Central memory CD4-positive, alpha-beta T cell (primary cell): ENCODE measurements around the gene MBD6.

Experiments used
- DNase-seq: peaks from one replicate; pipeline ENCODE4 v3.0.0; 2022
- total RNA-seq, 3 experiments: gene quantifications; one replicate each; lab custom pipeline; 2026; lab: John Stamatoyannopoulos, UW

Gene MBD6, protein sequence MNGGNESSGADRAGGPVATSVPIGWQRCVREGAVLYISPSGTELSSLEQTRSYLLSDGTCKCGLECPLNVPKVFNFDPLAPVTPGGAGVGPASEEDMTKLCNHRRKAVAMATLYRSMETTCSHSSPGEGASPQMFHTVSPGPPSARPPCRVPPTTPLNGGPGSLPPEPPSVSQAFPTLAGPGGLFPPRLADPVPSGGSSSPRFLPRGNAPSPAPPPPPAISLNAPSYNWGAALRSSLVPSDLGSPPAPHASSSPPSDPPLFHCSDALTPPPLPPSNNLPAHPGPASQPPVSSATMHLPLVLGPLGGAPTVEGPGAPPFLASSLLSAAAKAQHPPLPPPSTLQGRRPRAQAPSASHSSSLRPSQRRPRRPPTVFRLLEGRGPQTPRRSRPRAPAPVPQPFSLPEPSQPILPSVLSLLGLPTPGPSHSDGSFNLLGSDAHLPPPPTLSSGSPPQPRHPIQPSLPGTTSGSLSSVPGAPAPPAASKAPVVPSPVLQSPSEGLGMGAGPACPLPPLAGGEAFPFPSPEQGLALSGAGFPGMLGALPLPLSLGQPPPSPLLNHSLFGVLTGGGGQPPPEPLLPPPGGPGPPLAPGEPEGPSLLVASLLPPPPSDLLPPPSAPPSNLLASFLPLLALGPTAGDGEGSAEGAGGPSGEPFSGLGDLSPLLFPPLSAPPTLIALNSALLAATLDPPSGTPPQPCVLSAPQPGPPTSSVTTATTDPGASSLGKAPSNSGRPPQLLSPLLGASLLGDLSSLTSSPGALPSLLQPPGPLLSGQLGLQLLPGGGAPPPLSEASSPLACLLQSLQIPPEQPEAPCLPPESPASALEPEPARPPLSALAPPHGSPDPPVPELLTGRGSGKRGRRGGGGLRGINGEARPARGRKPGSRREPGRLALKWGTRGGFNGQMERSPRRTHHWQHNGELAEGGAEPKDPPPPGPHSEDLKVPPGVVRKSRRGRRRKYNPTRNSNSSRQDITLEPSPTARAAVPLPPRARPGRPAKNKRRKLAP
- 5.9 to 34.0 (median 10.4) reads per million in 3 experiments for total RNA-seq

GRCh38 chr12:57522011-57522886, at the start of gene MBD6:
Gene MBD6 (plus strand): TSS chr12:57522824. CDS start chr12:57524304, 1,480 bp downstream.
- DNase-seq, result peak; percentile 90

DNA sequence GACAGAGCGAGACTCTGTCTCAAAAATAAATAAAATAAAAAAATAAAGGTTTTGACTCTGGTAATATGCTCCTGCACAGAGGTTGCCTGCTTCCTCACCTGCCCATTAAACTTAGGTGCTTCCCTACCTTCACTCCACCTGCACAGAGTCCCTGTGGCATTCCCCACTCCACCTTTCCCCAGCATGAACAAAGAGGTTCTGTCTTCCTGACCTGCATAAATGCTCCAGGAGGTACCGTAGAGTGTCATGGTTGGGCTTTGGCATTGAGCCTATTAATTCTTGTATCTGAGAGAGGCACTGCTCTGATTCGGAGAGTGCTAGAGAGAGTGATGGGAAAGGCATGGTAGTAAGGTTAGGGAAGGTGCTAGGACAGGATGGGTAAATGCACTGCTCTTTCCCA, 49.2 kb upstream of the MBD6 start:
- no peak for DNase-seq

GRCh38 chr12:57473886-57474285, 48.7 kb upstream of the MBD6 start:
- no peak for DNase-seq

GRCh38 chr12:57474430-57474829, 48.2 kb upstream of the MBD6 start:
- DNase-seq, result no peak

GRCh38 chr12:57474862-57475261, 47.8 kb upstream of the MBD6 start:
- no peak for DNase-seq

GRCh38 chr12:57475271-57476161, 47.1 kb upstream of the MBD6 start:
- DNase-seq, result no peak

DNA sequence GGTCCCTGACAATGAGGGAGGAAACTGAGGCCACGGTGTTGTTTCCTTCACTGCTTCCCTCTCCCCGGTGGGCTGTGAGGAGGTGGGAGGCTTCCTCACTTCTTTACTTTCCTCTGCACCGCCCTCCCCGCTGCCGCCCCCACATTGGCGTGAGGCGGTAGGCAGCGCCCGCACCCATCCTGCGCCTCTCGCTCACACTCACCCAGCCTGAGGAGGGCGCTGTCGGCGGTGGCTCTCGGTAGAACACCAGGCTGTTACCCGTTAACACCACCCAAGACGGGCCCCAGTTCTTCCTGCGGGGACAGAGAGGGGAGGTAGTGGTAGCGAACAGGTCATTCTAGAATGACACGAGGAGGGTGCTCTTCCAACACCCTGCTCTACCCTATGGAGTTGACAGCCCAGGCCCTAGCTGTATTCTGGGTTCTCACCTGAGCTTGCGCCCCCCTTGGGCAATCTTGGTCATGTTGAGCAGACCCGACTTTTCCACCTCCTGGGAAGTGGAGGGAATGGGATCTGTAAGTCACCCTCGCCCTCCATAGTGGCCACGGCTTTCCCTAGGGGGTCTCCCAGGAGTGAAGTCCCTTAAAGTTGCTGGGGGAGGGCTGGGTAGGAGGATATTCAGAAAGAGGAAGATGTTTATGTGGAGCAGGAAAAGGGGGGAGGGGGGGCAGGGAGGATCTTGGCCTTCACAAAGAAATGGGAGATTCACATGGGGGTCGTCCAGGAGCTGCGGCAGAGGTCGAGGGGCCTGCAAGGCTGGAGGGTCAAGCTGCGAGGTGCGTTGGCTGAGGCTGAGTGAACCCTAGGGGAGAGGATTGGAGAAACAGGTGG, 46.2 kb upstream of the MBD6 start:
- peak; percentile 60 for DNase-seq

GRCh38 chr12:57476993-57477709, 45.5 kb upstream of the MBD6 start:
- peak; percentile 33 for DNase-seq

GRCh38 chr12:57477710-57478681, 44.6 kb upstream of the MBD6 start:
- peak; percentile 60 for DNase-seq

DNA sequence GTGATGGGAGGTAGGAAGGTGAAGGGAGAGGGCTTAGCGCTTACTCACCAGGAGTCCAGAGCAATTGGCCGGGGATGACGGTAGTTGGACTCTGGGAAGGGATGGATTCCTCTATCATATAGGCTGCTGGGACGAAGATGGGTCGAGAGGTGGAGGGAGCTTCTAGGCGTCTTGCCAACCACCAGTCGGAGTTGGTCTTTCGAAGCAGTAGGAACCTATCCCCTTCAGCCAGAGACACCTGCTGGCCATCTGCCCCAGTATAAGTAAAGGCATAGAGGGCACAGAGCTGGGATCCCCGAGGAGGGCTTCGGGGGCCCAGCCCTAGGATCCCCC, 43.6 kb upstream of the MBD6 start:
- no peak for DNase-seq

DNA sequence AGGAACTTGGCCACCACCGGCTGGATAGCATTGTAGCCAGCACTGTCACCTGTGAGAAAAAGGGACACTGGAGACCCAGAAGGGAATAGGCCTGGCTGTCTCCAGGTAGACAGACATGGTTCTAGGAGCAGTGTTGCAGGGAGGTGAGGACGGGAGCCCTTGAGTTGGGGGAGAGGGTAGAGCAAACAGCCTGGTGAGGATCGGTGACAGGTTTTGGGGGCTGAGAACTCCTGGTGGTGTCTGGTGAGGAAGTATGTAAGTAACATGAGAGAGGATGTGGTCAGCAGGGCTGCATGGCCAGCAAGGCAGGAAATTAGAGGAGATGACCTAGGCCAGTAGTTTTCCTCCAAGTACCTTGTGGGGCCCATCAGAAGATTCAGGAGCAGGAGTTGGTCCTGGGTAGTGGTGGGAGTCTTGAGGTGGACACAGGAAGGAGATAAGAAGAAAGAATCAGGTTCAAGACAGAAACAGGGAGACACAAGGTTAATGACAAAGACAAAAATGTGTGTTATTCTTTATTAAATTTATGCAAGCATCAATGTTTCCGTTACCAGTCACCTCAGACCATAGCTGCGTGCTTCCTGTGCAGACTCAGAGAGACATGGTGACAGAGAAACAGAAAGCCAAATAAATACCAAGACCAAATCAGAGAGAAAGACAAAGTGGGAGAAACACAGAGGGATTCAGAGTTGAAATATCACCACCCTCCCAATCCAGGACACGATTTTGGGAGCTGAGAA, 43.1 kb upstream of the MBD6 start, which contains the start of gene ARHGAP9:
Gene ARHGAP9 (minus strand): TSS at position 491 of the 740 bp plus-strand sequence. CDS start 460 bp downstream, at position 31.
- peak; percentile 85 for DNase-seq

DNA sequence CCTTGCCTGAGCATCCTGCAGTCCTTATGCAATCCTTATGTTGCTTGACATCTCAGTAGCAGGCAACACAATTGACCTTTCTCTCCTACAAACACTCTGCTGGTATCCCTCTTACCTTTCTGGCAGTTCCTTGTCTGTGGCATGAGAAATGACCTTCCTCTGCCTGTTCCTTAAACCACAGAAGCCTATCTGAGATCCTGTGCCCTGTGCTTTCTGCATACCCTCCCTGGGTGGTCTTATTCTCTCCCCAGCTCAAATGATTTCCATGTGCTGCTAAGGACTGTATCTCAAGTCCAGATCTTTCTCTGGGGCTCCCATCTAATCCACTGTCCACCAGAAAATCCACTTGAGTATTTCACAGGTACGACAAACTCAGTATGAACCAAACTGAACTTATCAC, 41.0 kb upstream of the MBD6 start:
- no peak for DNase-seq

DNA sequence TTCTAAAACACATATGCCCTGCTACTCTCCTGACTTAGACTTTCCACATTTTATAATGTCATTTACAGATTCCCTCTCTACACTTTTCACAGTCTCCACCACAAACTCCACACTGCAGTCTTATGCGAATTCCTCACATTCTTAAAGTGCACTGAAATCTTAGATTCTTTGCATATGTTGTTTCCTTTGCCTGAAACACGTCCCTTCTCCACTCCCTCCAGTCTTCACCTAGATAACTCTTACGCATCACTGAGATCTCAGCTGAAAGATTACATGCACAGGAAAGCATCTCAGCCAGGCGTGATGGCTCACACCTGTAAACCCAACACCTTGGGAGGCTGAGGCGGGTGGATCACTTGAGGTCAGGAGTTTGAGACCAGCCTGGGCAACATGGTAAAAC, 39.2 kb upstream of the MBD6 start:
- no peak for DNase-seq

DNA sequence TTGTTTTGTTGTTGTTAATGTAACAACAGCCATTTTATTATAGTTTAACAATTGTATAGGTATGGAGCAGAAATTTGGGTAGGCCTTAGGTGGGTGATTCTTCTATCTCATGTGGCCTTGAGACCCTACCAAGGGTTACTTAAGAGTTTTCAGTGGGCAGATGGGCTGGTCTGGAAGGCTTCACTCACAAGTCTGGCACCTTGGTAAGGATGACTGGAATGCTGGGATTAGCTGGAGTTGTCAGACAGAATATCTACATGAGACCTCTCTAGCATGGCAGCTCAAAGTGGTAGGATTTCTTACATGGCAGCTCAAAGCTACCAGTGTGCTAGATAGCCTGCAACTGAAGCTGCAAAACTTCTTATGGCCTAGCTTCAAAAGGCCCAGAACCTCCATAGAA, 36.9 kb upstream of the MBD6 start:
- no peak for DNase-seq

- no peak for DNase-seq
These were observed 35.5 kb upstream of the MBD6 start for GRCh38 chr12:57487055-57487596.

DNA sequence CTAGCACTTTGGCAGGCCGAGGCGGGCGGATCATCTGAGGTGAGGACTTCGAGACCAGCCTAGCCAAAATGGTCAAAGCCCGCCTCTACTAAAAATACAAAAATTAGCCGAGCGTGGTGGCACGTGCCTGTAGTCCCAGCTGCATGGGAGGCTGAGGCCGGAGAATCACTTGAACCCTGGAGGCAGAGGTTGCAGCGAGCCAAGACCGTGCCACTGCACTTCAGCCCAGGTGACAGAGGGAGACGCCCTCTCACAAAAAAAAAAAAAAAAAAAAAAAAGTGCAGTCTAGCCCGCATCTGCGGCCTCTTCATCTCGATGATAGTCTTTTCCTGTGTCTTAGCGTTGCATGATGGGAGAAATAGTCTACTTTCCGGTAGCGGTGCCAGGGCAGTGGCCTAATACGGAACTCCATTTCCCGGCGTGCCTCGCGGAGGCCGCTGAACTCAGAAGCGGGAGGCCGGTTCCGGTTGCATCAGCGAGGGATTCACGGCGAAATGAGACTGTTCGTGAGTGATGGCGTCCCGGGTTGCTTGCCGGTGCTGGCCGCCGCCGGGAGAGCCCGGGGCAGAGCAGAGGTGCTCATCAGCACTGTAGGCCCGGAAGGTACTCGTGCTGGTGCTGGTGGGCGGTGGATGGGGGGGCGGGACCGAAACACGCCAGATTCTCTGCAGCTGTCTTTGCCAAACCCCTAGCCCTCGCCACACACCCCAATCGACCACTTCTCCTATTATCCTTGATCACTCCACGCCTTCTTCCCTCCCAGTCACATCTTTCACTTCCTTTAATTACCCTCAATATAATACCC, 34.8 kb upstream of the MBD6 start, which contains the start of gene MARS1:
Gene MARS1 (plus strand): TSS at position 472 of the 805 bp plus-strand sequence. CDS start 23 bp downstream, at position 495.
- DNase-seq, result peak; percentile 95
